HEK293 (cell line): ENCODE data around the gene LMTK3.

ENCODE experiments used
- CTCF ChIA-PET: fragments of 350-600 bp; formaldehyde crosslinking; extraction: SDS; loops from one replicate; lab custom pipeline; 2021; ENCODE audit warnings: antibody characterized with exemption; lab: Yijun Ruan, JAX
- POLR2A ChIA-PET: fragments of 300-600 bp; formaldehyde crosslinking; extraction: SDS; loops from one replicate; lab custom pipeline; 2020; ENCODE audit warnings: antibody characterized with exemption, inconsistent platforms; lab: Yijun Ruan, JAX
- H3K27ac ChIP-seq: fragments of 200-500 bp; sonication (Bioruptor generic); 2 replicates; pipeline ENCODE4 v1.5.1; 2014; ENCODE audit warnings: low read depth, low read length, control low read depth, inconsistent platforms; ENCODE audit errors: extremely low read depth
- H3K36me3 ChIP-seq, 2 experiments: fragments of 200-500 bp in 1 of 2; sonication (Bioruptor generic) in 1 of 2; 1 replicate in 1 of 2; 2 replicates in 1 of 2; pipeline ENCODE4 v1.5.1; 2014 to 2017; ENCODE audit warnings: inconsistent platforms in 2 of 2, low read length in 2 of 2; ENCODE audit not compliant: control insufficient read depth in 2 of 2, insufficient read depth in 1 of 2
- H3K4me1 ChIP-seq: fragments of 200-500 bp; sonication (Bioruptor generic); 2 replicates; pipeline ENCODE4 v1.5.1; 2014; ENCODE audit warnings: mild to moderate bottlenecking, low read length, inconsistent platforms; ENCODE audit not compliant: control insufficient read depth, insufficient read depth
- H3K4me3 ChIP-seq: 2 replicates; pipeline ENCODE4 v1.5.1; 2011; ENCODE audit warnings: low read depth, mild to moderate bottlenecking, control low read depth, low read length, moderate library complexity
- H3K9me3 ChIP-seq: fragments of 200-500 bp; sonication (Bioruptor generic); 2 replicates; pipeline ENCODE4 v1.5.1; 2014; ENCODE audit warnings: low read depth, low read length, inconsistent platforms; ENCODE audit not compliant: control insufficient read depth, insufficient read depth
- KLF9 ChIP-seq: fragments of 450-650 bp; formaldehyde crosslinking; IDR thresholded peaks from 2 replicates; pipeline ENCODE4 v1.5.1; 2016; ENCODE audit warnings: missing biosample characterization, missing genetic modification characterization, low read depth
- SCRT1 ChIP-seq: fragments of 450-650 bp; formaldehyde crosslinking; IDR thresholded peaks from 2 replicates; pipeline ENCODE4 v1.5.1; 2016; ENCODE audit warnings: missing biosample characterization, missing genetic modification characterization, borderline replicate concordance
- YY2 ChIP-seq: fragments of 450-650 bp; formaldehyde crosslinking; IDR thresholded peaks from 2 replicates; pipeline ENCODE4 v1.5.1; 2016; ENCODE audit warnings: missing biosample characterization, missing genetic modification characterization
- ZBTB17 ChIP-seq: fragments of 450-650 bp; formaldehyde crosslinking; IDR thresholded peaks from 2 replicates; pipeline ENCODE4 v1.5.1; 2016; ENCODE audit warnings: missing biosample characterization, missing genetic modification characterization
- ZNF112 ChIP-seq: fragments of 450-650 bp; formaldehyde crosslinking; IDR thresholded peaks from 2 replicates; pipeline ENCODE4 v1.5.0; 2017; ENCODE audit warnings: missing biosample characterization, missing genetic modification characterization
- ZNF114 ChIP-seq: fragments of 450-650 bp; formaldehyde crosslinking; IDR thresholded peaks from 2 replicates; pipeline ENCODE4 v1.5.0; 2017; ENCODE audit warnings: missing biosample characterization, missing genetic modification characterization
- ZNF211 ChIP-seq: fragments of 450-650 bp; formaldehyde crosslinking; IDR thresholded peaks from 2 replicates; pipeline ENCODE4 v1.5.1; 2016; ENCODE audit warnings: low read depth, missing biosample characterization, missing genetic modification characterization
- ZNF23 ChIP-seq: fragments of 450-650 bp; formaldehyde crosslinking; IDR thresholded peaks from 2 replicates; pipeline ENCODE4 v1.5.1; 2016; ENCODE audit warnings: missing biosample characterization, missing genetic modification characterization, borderline replicate concordance
- ZNF24 ChIP-seq: fragments of 450-650 bp; formaldehyde crosslinking; IDR thresholded peaks from 2 replicates; pipeline ENCODE4 v1.5.1; 2016; ENCODE audit warnings: missing biosample characterization, missing genetic modification characterization
- ZNF248 ChIP-seq: fragments of 450-650 bp; formaldehyde crosslinking; IDR thresholded peaks from 2 replicates; pipeline ENCODE4 v1.5.1; 2017; ENCODE audit warnings: missing biosample characterization, missing genetic modification characterization
- ZNF266 ChIP-seq: fragments of 450-650 bp; formaldehyde crosslinking; IDR thresholded peaks from 2 replicates; pipeline ENCODE4 v1.5.1; 2016; ENCODE audit warnings: missing biosample characterization, missing genetic modification characterization, low read depth
- ZNF274 ChIP-seq, 2 experiments: fragments of 200-500 bp in 1 of 2; fragments of 450-650 bp in 1 of 2; sonication (Bioruptor generic) in 1 of 2; formaldehyde crosslinking in 1 of 2; IDR thresholded peaks; 2 replicates each; pipeline versions ENCODE4 v1.5.1 to v1.6.1; 2014 to 2016; ENCODE audit warnings: borderline replicate concordance in 1 of 2, inconsistent platforms in 1 of 2, low read length in 1 of 2, missing biosample characterization in 1 of 2, missing genetic modification characterization in 1 of 2
- ZNF302 ChIP-seq: fragments of 450-650 bp; formaldehyde crosslinking; IDR thresholded peaks from 2 replicates; pipeline ENCODE4 v1.5.1; 2016; ENCODE audit warnings: missing biosample characterization, missing genetic modification characterization, low read depth
- ZNF311 ChIP-seq: fragments of 450-650 bp; formaldehyde crosslinking; IDR thresholded peaks from 2 replicates; pipeline ENCODE4 v1.5.1; 2017; ENCODE audit warnings: missing biosample characterization, missing genetic modification characterization, borderline replicate concordance
- ZNF366 ChIP-seq: fragments of 450-650 bp; formaldehyde crosslinking; conservative IDR thresholded peaks from 2 replicates; pipeline ENCODE4 v1.5.1; 2016; ENCODE audit warnings: missing biosample characterization, missing genetic modification characterization
- ZNF501 ChIP-seq: fragments of 450-650 bp; formaldehyde crosslinking; IDR thresholded peaks from 2 replicates; pipeline ENCODE4 v1.5.1; 2016; ENCODE audit warnings: missing biosample characterization, missing genetic modification characterization
- ZNF521 ChIP-seq: fragments of 450-650 bp; formaldehyde crosslinking; IDR thresholded peaks from 2 replicates; pipeline ENCODE4 v1.5.1; 2017; ENCODE audit warnings: missing biosample characterization, mild to moderate bottlenecking, missing genetic modification characterization
- ZNF654 ChIP-seq: fragments of 450-650 bp; formaldehyde crosslinking; IDR thresholded peaks from 2 replicates; pipeline ENCODE4 v1.5.1; 2016; ENCODE audit warnings: low read depth, missing biosample characterization, missing genetic modification characterization
- ZNF664 ChIP-seq: fragments of 450-650 bp; formaldehyde crosslinking; IDR thresholded peaks from 2 replicates; pipeline ENCODE4 v1.5.1; 2016; ENCODE audit warnings: missing biosample characterization, missing genetic modification characterization
- TF ChIP-seq, protein P1 (sequence below): fragments of 450-650 bp; formaldehyde crosslinking; optimal IDR thresholded peaks from 2 replicates; pipeline ENCODE3; 2016; ENCODE audit warnings: missing biosample characterization, mild to moderate bottlenecking, missing genetic modification characterization
- TF ChIP-seq, protein P2 (sequence below): fragments of 450-650 bp; formaldehyde crosslinking; IDR thresholded peaks from 2 replicates; pipeline ENCODE4 v1.5.0; 2017; ENCODE audit warnings: missing biosample characterization, missing genetic modification characterization, borderline replicate concordance
- TF ChIP-seq, protein P3 (sequence below): fragments of 450-650 bp; formaldehyde crosslinking; IDR thresholded peaks from 2 replicates; pipeline ENCODE4 v1.5.1; 2017; ENCODE audit warnings: missing biosample characterization, missing genetic modification characterization
- TF ChIP-seq, protein P4 (sequence below): fragments of 450-650 bp; formaldehyde crosslinking; IDR thresholded peaks from 2 replicates; pipeline ENCODE4 v1.5.1; 2016; ENCODE audit warnings: missing biosample characterization, missing genetic modification characterization

Gene LMTK3

DNA sequence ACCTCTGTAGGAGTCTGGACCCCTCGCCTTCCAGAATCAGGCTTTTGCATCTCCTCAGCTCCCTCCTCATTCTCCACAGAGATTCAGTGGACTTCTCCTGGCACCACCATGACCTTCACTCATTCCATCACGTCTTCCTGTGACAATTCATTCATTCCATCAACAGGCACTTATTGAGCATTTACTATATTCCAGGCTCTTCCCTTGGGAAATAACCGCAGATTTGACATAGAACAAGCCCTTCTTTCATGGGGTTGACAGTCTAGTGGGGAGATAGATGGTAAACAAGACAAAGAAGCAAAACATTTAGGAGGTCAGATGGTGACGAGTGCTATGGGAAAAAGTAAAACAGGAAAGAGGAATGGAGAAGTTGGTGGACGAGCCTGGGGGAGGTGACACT, 37.7 kb upstream of the LMTK3 start:
- CTCF ChIA-PET = no interaction called here
- no peaks in the 10 kb centered on the region for H3K9me3 ChIP-seq
- TF ChIP-seq ZNF112 = no peak
- no peak for TF ChIP-seq ZNF654
- TF ChIP-seq ZNF24 = 0 out of 2 replicates have a peak, but pooled peaks have one; percentile 31
- TF ChIP-seq ZNF664 = peak; percentile 93
- TF ChIP-seq ZNF302 (tag by site-specific recombination) = no peak
- no peak for TF ChIP-seq YY2 (tag by site-specific recombination)
- no peak for TF ChIP-seq ZNF266
- TF ChIP-seq ZNF501 = no peak
- no peak for TF ChIP-seq KLF9
- TF ChIP-seq, all 188 proteins: peak for 2
- Histone ChIP-seq H3K27ac (no peak overlapping the region), H3K4me3 (no peak overlapping the region), H3K36me3 (no peaks in the 10 kb centered on the region), H3K4me1 (peaks cover 3% of the 10 kb centered on the region; the same call in 1 of the 2 replicates)
- POLR2A ChIA-PET = interaction anchor here (0.5 kb wide), 1 partner anchor 32 kb away, joined by 3 read pairs; no protein-coding TSS in a partner anchor

DNA sequence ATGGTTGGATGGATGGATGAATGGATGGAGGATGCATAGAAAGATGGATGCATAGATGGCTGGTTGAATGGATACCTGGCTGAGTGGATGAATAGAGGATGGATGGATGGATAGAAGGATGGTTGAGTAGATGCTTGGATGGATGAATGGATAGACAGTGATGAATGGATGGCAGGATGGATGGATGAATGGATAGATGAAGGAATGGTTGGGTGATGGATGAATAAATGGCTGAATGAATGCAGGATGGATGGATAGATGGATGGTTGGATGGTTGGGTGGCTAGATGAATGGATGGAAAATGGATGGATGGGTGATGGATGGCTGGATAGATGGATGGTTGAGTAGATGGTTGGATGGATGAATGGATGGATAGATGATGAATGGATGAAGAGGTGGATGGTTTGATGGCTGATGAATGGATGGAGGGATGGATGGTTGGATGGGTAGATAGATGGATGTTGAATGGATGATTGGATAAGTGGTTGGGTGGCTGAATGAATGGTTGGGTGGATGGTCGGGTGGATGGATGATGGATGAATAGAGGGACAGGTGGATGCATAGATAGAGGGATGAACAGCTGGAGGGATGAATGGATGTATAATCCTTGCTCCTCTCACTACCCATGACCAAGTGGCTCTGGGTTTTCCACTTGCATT, 36.7 kb upstream of the LMTK3 start:
- H3K36me3 ChIP-seq = no peaks in the 10 kb centered on the region
- ChIA-PET POLR2A (no interaction called here), CTCF (interaction anchor here (0.6 kb wide), 1 partner anchor 32 kb away, joined by 3 read pairs; no protein-coding TSS in a partner anchor)
- H3K4me3 ChIP-seq = no peak overlapping the region
- H3K27ac ChIP-seq = no peak overlapping the region
- H3K9me3 ChIP-seq = no peaks in the 10 kb centered on the region
- peak; percentile 100 for TF ChIP-seq ZNF366 (tag by site-specific recombination)
- TF ChIP-seq YY2 (tag by site-specific recombination) = peak; percentile 47
- peak; percentile 29; the same call in 1 of the 2 replicates for TF ChIP-seq ZNF211 (tag by site-specific recombination)
- no peak for TF ChIP-seq SCRT1 (tag by site-specific recombination)
- TF ChIP-seq, protein P1, sequence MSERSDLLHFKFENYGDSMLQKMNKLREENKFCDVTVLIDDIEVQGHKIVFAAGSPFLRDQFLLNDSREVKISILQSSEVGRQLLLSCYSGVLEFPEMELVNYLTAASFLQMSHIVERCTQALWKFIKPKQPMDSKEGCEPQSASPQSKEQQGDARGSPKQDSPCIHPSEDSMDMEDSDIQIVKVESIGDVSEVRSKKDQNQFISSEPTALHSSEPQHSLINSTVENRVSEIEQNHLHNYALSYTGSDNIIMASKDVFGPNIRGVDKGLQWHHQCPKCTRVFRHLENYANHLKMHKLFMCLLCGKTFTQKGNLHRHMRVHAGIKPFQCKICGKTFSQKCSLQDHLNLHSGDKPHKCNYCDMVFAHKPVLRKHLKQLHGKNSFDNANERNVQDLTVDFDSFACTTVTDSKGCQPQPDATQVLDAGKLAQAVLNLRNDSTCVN (tag by site-specific recombination) = no peak
- TF ChIP-seq ZNF114 = 0 out of 2 replicates have a peak, but pooled peaks have one; percentile 65
- TF ChIP-seq, protein P2, sequence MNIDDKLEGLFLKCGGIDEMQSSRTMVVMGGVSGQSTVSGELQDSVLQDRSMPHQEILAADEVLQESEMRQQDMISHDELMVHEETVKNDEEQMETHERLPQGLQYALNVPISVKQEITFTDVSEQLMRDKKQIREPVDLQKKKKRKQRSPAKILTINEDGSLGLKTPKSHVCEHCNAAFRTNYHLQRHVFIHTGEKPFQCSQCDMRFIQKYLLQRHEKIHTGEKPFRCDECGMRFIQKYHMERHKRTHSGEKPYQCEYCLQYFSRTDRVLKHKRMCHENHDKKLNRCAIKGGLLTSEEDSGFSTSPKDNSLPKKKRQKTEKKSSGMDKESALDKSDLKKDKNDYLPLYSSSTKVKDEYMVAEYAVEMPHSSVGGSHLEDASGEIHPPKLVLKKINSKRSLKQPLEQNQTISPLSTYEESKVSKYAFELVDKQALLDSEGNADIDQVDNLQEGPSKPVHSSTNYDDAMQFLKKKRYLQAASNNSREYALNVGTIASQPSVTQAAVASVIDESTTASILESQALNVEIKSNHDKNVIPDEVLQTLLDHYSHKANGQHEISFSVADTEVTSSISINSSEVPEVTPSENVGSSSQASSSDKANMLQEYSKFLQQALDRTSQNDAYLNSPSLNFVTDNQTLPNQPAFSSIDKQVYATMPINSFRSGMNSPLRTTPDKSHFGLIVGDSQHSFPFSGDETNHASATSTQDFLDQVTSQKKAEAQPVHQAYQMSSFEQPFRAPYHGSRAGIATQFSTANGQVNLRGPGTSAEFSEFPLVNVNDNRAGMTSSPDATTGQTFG (tag by site-specific recombination) = 0 out of 2 replicates have a peak, but pooled peaks have one; percentile 12
- no peak for TF ChIP-seq ZNF274 (IDR thresholded peaks at IDR 0.05; ENCODE audit: low read length)
- 0 out of 2 replicates have a peak, but pooled peaks have one; percentile 8 for TF ChIP-seq ZNF274 (tag by site-specific recombination; IDR thresholded peaks at IDR 0.05; ENCODE audit: borderline replicate concordance)
- TF ChIP-seq ZNF521 (tag by site-specific recombination) = 0 out of 2 replicates have a peak, but pooled peaks have one; percentile 16
- peak; percentile 100 for TF ChIP-seq ZBTB17 (tag by site-specific recombination)
- 0 out of 2 replicates have a peak, but pooled peaks have one; percentile 19 for TF ChIP-seq ZNF248
- TF ChIP-seq ZNF23 (tag by site-specific recombination) = no peak
- TF ChIP-seq ZNF311 (tag by site-specific recombination) = 0 out of 2 replicates have a peak, but pooled peaks have one; percentile 30
- TF ChIP-seq, protein P3, sequence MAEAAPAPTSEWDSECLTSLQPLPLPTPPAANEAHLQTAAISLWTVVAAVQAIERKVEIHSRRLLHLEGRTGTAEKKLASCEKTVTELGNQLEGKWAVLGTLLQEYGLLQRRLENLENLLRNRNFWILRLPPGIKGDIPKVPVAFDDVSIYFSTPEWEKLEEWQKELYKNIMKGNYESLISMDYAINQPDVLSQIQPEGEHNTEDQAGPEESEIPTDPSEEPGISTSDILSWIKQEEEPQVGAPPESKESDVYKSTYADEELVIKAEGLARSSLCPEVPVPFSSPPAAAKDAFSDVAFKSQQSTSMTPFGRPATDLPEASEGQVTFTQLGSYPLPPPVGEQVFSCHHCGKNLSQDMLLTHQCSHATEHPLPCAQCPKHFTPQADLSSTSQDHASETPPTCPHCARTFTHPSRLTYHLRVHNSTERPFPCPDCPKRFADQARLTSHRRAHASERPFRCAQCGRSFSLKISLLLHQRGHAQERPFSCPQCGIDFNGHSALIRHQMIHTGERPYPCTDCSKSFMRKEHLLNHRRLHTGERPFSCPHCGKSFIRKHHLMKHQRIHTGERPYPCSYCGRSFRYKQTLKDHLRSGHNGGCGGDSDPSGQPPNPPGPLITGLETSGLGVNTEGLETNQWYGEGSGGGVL (tag by site-specific recombination) = 0 out of 2 replicates have a peak, but pooled peaks have one; percentile 10
- TF ChIP-seq, protein P4, sequence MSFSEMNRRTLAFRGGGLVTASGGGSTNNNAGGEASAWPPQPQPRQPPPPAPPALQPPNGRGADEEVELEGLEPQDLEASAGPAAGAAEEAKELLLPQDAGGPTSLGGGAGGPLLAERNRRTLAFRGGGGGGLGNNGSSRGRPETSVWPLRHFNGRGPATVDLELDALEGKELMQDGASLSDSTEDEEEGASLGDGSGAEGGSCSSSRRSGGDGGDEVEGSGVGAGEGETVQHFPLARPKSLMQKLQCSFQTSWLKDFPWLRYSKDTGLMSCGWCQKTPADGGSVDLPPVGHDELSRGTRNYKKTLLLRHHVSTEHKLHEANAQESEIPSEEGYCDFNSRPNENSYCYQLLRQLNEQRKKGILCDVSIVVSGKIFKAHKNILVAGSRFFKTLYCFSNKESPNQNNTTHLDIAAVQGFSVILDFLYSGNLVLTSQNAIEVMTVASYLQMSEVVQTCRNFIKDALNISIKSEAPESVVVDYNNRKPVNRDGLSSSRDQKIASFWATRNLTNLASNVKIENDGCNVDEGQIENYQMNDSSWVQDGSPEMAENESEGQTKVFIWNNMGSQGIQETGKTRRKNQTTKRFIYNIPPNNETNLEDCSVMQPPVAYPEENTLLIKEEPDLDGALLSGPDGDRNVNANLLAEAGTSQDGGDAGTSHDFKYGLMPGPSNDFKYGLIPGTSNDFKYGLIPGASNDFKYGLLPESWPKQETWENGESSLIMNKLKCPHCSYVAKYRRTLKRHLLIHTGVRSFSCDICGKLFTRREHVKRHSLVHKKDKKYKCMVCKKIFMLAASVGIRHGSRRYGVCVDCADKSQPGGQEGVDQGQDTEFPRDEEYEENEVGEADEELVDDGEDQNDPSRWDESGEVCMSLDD (tag by site-specific recombination) = peak; percentile 35; the same call in 1 of the 2 replicates
- H3K4me1 ChIP-seq = no peaks in the 10 kb centered on the region
